Trophoblast cell (in vitro differentiated cells and primary cell): ENCODE data around the gene LONP1.

ENCODE experiments used
- DNase-seq, 2 donors: peaks; one replicate each; pipeline ENCODE4 v3.0.0-alpha.2; 2016
- H2AFZ ChIP-seq: 2 replicates; pipeline ENCODE4 v1.6.1; 2013; ENCODE audit warnings: low read length, moderate library complexity, mild to moderate bottlenecking; ENCODE audit not compliant: insufficient read depth, poor library complexity
- H2AK5ac ChIP-seq: 2 replicates; pipeline ENCODE4 v1.6.1; 2013; ENCODE audit warnings: mild to moderate bottlenecking, low read length
- H2BK120ac ChIP-seq: 2 replicates; pipeline ENCODE4 v1.6.1; 2013; ENCODE audit warnings: low read length, mild to moderate bottlenecking, moderate library complexity; ENCODE audit not compliant: insufficient read depth, poor library complexity
- H2BK12ac ChIP-seq: 2 replicates; pipeline ENCODE4 v1.6.1; 2013; ENCODE audit warnings: mild to moderate bottlenecking, low read length, moderate library complexity
- H2BK5ac ChIP-seq: 2 replicates; pipeline ENCODE4 v1.6.1; 2013; ENCODE audit warnings: low read length, low read depth, moderate library complexity, mild to moderate bottlenecking; ENCODE audit not compliant: poor library complexity
- H3K14ac ChIP-seq: 2 replicates; pipeline ENCODE4 v1.6.1; 2013; ENCODE audit warnings: mild to moderate bottlenecking, low read length
- H3K18ac ChIP-seq: 2 replicates; pipeline ENCODE4 v1.6.1; 2013; ENCODE audit warnings: mild to moderate bottlenecking, low read length
- H3K23ac ChIP-seq: 2 replicates; pipeline ENCODE4 v1.6.1; 2013; ENCODE audit warnings: low read length
- H3K27ac ChIP-seq: 2 replicates; pipeline ENCODE4 v1.5.1; 2013; ENCODE audit warnings: low read depth, mild to moderate bottlenecking, inconsistent platforms, low read length, moderate library complexity
- H3K27me3 ChIP-seq: 2 replicates; pipeline ENCODE4 v1.6.1; 2013; ENCODE audit warnings: inconsistent platforms, mild to moderate bottlenecking, low read length, moderate library complexity; ENCODE audit not compliant: insufficient read depth
- H3K36me3 ChIP-seq, 2 experiments: 1 replicate in 1 of 2; 2 replicates in 1 of 2; pipeline ENCODE4 v1.6.1; 2013; ENCODE audit warnings: low read length in 2 of 2, mild to moderate bottlenecking in 2 of 2, moderate library complexity in 1 of 2; ENCODE audit not compliant: insufficient read depth in 2 of 2, control insufficient read depth in 1 of 2
- H3K4ac ChIP-seq: 2 replicates; pipeline ENCODE4 v1.6.1; 2013; ENCODE audit warnings: low read depth, mild to moderate bottlenecking, low read length, moderate library complexity
- H3K4me1 ChIP-seq, 2 experiments: 1 replicate in 1 of 2; 2 replicates in 1 of 2; pipeline ENCODE4 v1.6.1; 2013; ENCODE audit warnings: low read length in 2 of 2, mild to moderate bottlenecking in 2 of 2, moderate library complexity in 1 of 2; ENCODE audit not compliant: insufficient read depth in 2 of 2, control insufficient read depth in 1 of 2
- H3K4me2 ChIP-seq: 2 replicates; pipeline ENCODE4 v1.6.1; 2013; ENCODE audit warnings: inconsistent platforms, mild to moderate bottlenecking, low read length, moderate library complexity
- H3K4me3 ChIP-seq: 2 replicates; pipeline ENCODE4 v1.5.1; 2013; ENCODE audit warnings: mild to moderate bottlenecking, low read depth, low read length, inconsistent platforms
- H3K79me1 ChIP-seq: one replicate; pipeline ENCODE4 v1.6.1; 2013; ENCODE audit warnings: low read length
- H3K79me2 ChIP-seq: 2 replicates; pipeline ENCODE4 v1.6.1; 2013; ENCODE audit warnings: low read length, mild to moderate bottlenecking; ENCODE audit not compliant: control insufficient read depth, insufficient read depth, poor library complexity
- H3K9ac ChIP-seq: 2 replicates; pipeline ENCODE4 v1.6.1; 2013; ENCODE audit warnings: mild to moderate bottlenecking, low read length
- H3K9me3 ChIP-seq: 2 replicates; pipeline ENCODE4 v1.6.1; 2013; ENCODE audit warnings: low read depth, mild to moderate bottlenecking, control low read depth, inconsistent platforms, low read length; ENCODE audit not compliant: insufficient read depth
- H4K12ac ChIP-seq: 2 replicates; pipeline ENCODE4 v1.6.1; 2013; ENCODE audit warnings: low read depth, mild to moderate bottlenecking, low read length, moderate library complexity
- H4K8ac ChIP-seq: 2 replicates; pipeline ENCODE4 v1.6.1; 2013; ENCODE audit warnings: low read depth, mild to moderate bottlenecking, low read length, moderate library complexity
- H4K91ac ChIP-seq: one replicate; pipeline ENCODE4 v1.6.1; 2013; ENCODE audit warnings: low read depth, mild to moderate bottlenecking, low read length, moderate library complexity
- WGBS: extraction: QIAGEN DNeasy Blood & Tissue Kit; methylation state at CpG from one replicate; pipeline ENCODE4 v1.1.7; 2013; ENCODE audit warnings: missing lambda C conversion rate; ENCODE audit not compliant: insufficient read length, insufficient coverage; ENCODE audit errors: extremely low coverage; 5-methylcytosine and 5-hydroxymethylcytosine counted together

Gene LONP1

DNA sequence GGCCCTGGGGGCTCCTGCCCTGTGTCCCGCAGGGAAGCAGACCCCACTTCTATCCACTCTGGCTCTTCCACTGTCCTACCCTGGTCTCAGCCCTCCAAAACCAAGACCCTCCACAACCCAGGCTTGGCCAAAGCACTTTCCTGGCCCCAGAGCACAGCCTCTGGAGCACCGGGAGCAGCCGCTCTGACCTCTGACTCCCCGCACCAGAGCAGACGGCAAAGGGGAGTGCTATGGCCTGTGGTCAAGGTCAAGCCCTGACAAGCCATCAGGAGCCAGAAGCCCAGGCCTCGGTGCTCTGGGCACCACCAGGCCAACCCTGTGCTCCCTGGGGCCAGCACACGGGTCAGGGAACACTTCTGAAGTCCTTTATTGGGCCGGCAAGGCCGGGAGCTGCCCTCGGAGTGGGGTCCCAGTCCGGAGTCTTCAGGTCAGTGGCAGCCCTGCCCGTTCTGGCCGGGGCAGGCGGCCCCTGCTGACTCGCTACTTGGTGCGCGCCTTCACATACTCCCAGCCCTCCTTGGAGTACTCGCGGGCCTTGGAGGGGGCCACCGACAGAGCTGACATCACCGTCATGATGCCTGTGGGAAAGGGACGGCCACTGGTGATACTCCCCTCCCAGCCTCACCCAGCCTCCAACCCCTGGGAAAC, 41.8 kb downstream of the LONP1 start:
- no peak overlapping the region for H2AFZ ChIP-seq
- no peak overlapping the region for H3K27ac ChIP-seq
- no peak overlapping the region for H4K12ac ChIP-seq
- no peak overlapping the region for H3K9ac ChIP-seq
- peaks cover 12% of the 10 kb centered on the region for H3K79me2 ChIP-seq
- H3K4me1 ChIP-seq: peaks cover 13 to 15% of the 10 kb centered on the region in 2 experiments
- no peak overlapping the region for H3K14ac ChIP-seq
- H2BK120ac ChIP-seq: no peak overlapping the region
- H2BK12ac ChIP-seq: no peak overlapping the region
- H2BK5ac ChIP-seq: no peak overlapping the region
- no peak overlapping the region for H2AK5ac ChIP-seq
- no peak overlapping the region for H3K4me2 ChIP-seq
- H4K8ac ChIP-seq: no peak overlapping the region
- H3K23ac ChIP-seq: no peak overlapping the region
- H3K36me3 ChIP-seq: peaks cover 6 to 9% of the 10 kb centered on the region in 2 experiments
- no peak overlapping the region for H3K18ac ChIP-seq
- peaks cover 12% of the 10 kb centered on the region for H3K79me1 ChIP-seq
- no peak overlapping the region for H3K4ac ChIP-seq
- DNase-seq: no peak
- H3K9me3 ChIP-seq: no peaks in the 10 kb centered on the region
- no peak overlapping the region for H4K91ac ChIP-seq
- no peaks in the 10 kb centered on the region for H3K27me3 ChIP-seq
- no CpG with 5 or more reads among the region's 22 CpGs for WGBS
- no peak overlapping the region for H3K4me3 ChIP-seq

DNA sequence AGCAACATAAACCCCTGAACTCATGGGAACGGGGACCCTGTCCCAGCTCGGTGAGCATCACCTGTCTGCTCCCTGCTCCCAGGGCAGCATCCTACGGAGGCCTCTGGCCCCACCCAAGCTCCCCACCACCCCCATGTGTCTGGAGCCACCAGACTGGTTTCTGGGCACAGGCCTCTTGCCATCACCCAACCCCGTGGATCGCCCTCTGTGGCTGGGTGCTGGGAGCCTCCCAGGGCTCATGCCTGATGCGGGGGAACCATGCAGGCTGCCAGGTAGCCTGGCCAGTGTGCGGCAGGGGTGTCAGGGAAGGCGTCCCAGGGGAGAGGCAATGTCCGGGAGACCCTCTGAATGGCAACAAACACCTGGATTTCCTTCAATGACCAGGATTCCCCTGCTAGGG, 42.4 kb downstream of the LONP1 start:
- H3K18ac ChIP-seq: no peak overlapping the region
- no peak overlapping the region for H3K27ac ChIP-seq
- peaks cover 12% of the 10 kb centered on the region for H3K79me1 ChIP-seq
- H2BK12ac ChIP-seq: no peak overlapping the region
- H3K4me1 ChIP-seq: peaks cover 13 to 15% of the 10 kb centered on the region in 2 experiments
- no peak overlapping the region for H2AFZ ChIP-seq
- peaks cover 12% of the 10 kb centered on the region for H3K79me2 ChIP-seq
- no peak overlapping the region for H4K8ac ChIP-seq
- H2AK5ac ChIP-seq: no peak overlapping the region
- H3K4me3 ChIP-seq: no peak overlapping the region
- no CpG with 5 or more reads among the region's 9 CpGs for WGBS
- H2BK120ac ChIP-seq: no peak overlapping the region
- no peak overlapping the region for H3K14ac ChIP-seq
- no peak overlapping the region for H3K4ac ChIP-seq
- DNase-seq: no peak
- H3K9ac ChIP-seq: no peak overlapping the region
- H3K27me3 ChIP-seq: no peaks in the 10 kb centered on the region
- no peak overlapping the region for H4K91ac ChIP-seq
- H3K23ac ChIP-seq: no peak overlapping the region
- H3K4me2 ChIP-seq: no peak overlapping the region
- peaks cover 9 to 12% of the 10 kb centered on the region in 2 experiments for H3K36me3 ChIP-seq
- H2BK5ac ChIP-seq: no peak overlapping the region
- H3K9me3 ChIP-seq: no peaks in the 10 kb centered on the region
- no peak overlapping the region for H4K12ac ChIP-seq

DNA sequence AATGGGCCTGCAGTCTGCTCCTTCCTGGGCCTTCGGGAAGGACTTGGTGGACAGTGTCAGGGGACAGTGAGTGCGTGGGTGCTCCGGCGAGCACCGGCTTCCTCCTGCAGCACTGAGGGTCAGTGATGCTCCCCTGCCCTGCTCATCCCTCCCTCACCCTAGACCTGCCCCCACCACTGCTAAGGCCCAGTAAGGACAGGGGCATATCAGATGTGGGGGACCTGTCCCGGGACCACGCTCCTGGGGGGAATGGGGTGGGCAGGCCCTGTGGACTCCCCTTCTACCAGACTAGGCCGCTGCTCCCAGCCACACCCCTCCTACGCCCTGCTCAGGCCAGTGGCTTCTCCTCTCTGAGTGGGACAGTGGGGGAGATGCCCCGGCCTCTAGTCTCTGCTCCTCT, 42.8 kb downstream of the LONP1 start:
- Histone ChIP-seq H3K14ac (no peak overlapping the region), H3K4me1 (peaks cover 13 to 14% of the 10 kb centered on the region in 2 experiments)

DNA sequence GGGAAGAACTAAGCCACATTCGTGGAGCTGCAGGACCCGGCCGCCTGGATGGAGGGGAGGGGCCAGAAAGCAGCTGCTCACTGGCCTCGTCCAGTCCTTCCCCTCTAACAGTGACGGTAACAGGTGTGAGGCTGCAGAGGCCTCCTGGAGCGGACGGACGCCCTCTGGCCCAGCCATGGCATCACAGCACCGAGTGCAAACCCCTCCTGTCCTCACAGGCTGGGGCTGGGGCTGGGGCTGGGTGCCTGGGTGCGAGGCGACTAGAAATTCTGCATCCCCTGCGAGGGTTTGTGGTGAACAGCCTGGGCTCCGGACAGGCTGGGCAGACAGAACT, 43.2 kb downstream of the LONP1 start:
- peaks cover 11 to 13% of the 10 kb centered on the region in 2 experiments for H3K4me1 ChIP-seq
- no peak overlapping the region for H3K4me3 ChIP-seq
- H3K4ac ChIP-seq: no peak overlapping the region
- peaks cover 12% of the 10 kb centered on the region for H3K79me2 ChIP-seq
- no peak overlapping the region for H3K27ac ChIP-seq
- H2BK120ac ChIP-seq: no peak overlapping the region
- peaks cover 12 to 16% of the 10 kb centered on the region in 2 experiments for H3K36me3 ChIP-seq
- no peak overlapping the region for H3K4me2 ChIP-seq
- H3K9ac ChIP-seq: no peak overlapping the region
- H2AK5ac ChIP-seq: no peak overlapping the region
- no peak overlapping the region for H2BK12ac ChIP-seq
- no peaks in the 10 kb centered on the region for H3K9me3 ChIP-seq
- WGBS: no CpG with 5 or more reads among the region's 13 CpGs
- no peak overlapping the region for H3K23ac ChIP-seq
- H4K8ac ChIP-seq: no peak overlapping the region
- no peak overlapping the region for H2AFZ ChIP-seq
- H3K18ac ChIP-seq: no peak overlapping the region
- H3K79me1 ChIP-seq: peaks cover 12% of the 10 kb centered on the region
- H3K14ac ChIP-seq: no peak overlapping the region
- no peak overlapping the region for H4K91ac ChIP-seq
- no peaks in the 10 kb centered on the region for H3K27me3 ChIP-seq
- H2BK5ac ChIP-seq: no peak overlapping the region
- no peak overlapping the region for H4K12ac ChIP-seq
- no peak for DNase-seq

More for the DNA sequence above, 42.8 kb downstream of the LONP1 start:
- peaks cover 12% of the 10 kb centered on the region for H3K79me2 ChIP-seq
- no peak overlapping the region for H4K8ac ChIP-seq
- no peaks in the 10 kb centered on the region for H3K27me3 ChIP-seq
- no peak overlapping the region for H3K9ac ChIP-seq
- H4K91ac ChIP-seq: no peak overlapping the region
- no peaks in the 10 kb centered on the region for H3K9me3 ChIP-seq
- no peak overlapping the region for H3K4ac ChIP-seq
- H3K4me2 ChIP-seq: no peak overlapping the region
- peaks cover 12% of the 10 kb centered on the region for H3K79me1 ChIP-seq
- no peak overlapping the region for H3K4me3 ChIP-seq
- H3K18ac ChIP-seq: no peak overlapping the region
- H2AFZ ChIP-seq: no peak overlapping the region
- peaks cover 9 to 12% of the 10 kb centered on the region in 2 experiments for H3K36me3 ChIP-seq
- H2AK5ac ChIP-seq: no peak overlapping the region
- no peak for DNase-seq
- no CpG with 5 or more reads among the region's 10 CpGs for WGBS
- H2BK5ac ChIP-seq: no peak overlapping the region
- H2BK12ac ChIP-seq: no peak overlapping the region
- no peak overlapping the region for H4K12ac ChIP-seq
- no peak overlapping the region for H3K27ac ChIP-seq
- H2BK120ac ChIP-seq: no peak overlapping the region
- no peak overlapping the region for H3K23ac ChIP-seq
